Erythroblast (primary cell): Measurements from ENCODE around the gene TTC8.
"Not testable (repeated sequence)": the region's sequence is repeated elsewhere in the genome, so short reads cannot be mapped to it uniquely, and the experiment has no call there.

Source experiments
- GATA1 ChIP-seq: IDR thresholded peaks from 2 replicates; pipeline ENCODE4 v1.6.1; 2011; ENCODE audit warnings: low read depth, mild to moderate bottlenecking, control low read depth, low read length, moderate library complexity
- POLR2A ChIP-seq: IDR thresholded peaks from 2 replicates; pipeline ENCODE4 v1.6.1; 2011; ENCODE audit warnings: mild to moderate bottlenecking, low read length

- not testable (repeated sequence) for TF ChIP-seq POLR2A, GATA1
Measured at GRCh38 chr14:88789573-88789972, 34.9 kb upstream of the TTC8 start.
